Left hindlimb (tissue), 1 donor: ENCODE results near the gene TMEM176B.
A peak's percentile ranks its signal among the peaks of the same experiment; 100 is the strongest.

ENCODE experiments used
- DNase-seq: peaks from one replicate; pipeline ENCODE4 v3.0.0-alpha.2; 2018

The TMEM176B gene

GRCh38 chr7:150799741-150800580 is at the start of gene TMEM176B:
Gene TMEM176B, minus strand, starts transcription at chr7:150800364. Its CDS starts 3,795 bp downstream, at chr7:150796569.
- peak; percentile 63 for DNase-seq

- DNase-seq, result no peak
These were observed 49.1 kb upstream of the TMEM176B start for GRCh38 chr7:150849204-150849775.

- DNase-seq, result no peak
These were observed 48.5 kb upstream of the TMEM176B start for GRCh38 chr7:150848561-150849115.

GRCh38 chr7:150848111-150848510 is 47.9 kb upstream of the TMEM176B start:
- no peak for DNase-seq

- DNase-seq, result no peak
These were observed 47.4 kb upstream of the TMEM176B start for GRCh38 chr7:150847536-150847935.

- no peak for DNase-seq
These were observed 46.3 kb upstream of the TMEM176B start for GRCh38 chr7:150846291-150847115.

- DNase-seq, result peak; percentile 67
These were observed 45.3 kb upstream of the TMEM176B start for GRCh38 chr7:150845421-150845861.

- DNase-seq, result no peak
These were observed 42.6 kb upstream of the TMEM176B start for GRCh38 chr7:150842716-150843115.

- DNase-seq, result no peak
These were observed 41.9 kb upstream of the TMEM176B start for GRCh38 chr7:150842018-150842417.

- DNase-seq, result no peak
These were observed 38.9 kb upstream of the TMEM176B start for GRCh38 chr7:150838965-150839650.

GRCh38 chr7:150835702-150836280 is 35.6 kb upstream of the TMEM176B start:
- DNase-seq, result no peak

- DNase-seq, result no peak
These were observed 34.9 kb upstream of the TMEM176B start for GRCh38 chr7:150835019-150835418.

GRCh38 chr7:150831851-150832250 is 31.7 kb upstream of the TMEM176B start:
- no peak for DNase-seq

GRCh38 chr7:150830937-150831336 is 30.8 kb upstream of the TMEM176B start:
- DNase-seq, result no peak

GRCh38 chr7:150829426-150829825 is 29.3 kb upstream of the TMEM176B start:
- DNase-seq, result no peak

GRCh38 chr7:150828384-150828783 is 28.2 kb upstream of the TMEM176B start:
- DNase-seq, result no peak

GRCh38 chr7:150826061-150826849 is 26.1 kb upstream of the TMEM176B start:
- DNase-seq, result no peak

- no peak for DNase-seq
These were observed 24.4 kb upstream of the TMEM176B start for GRCh38 chr7:150824379-150825177.

GRCh38 chr7:150823484-150824126 is 23.4 kb upstream of the TMEM176B start:
- no peak for DNase-seq

GRCh38 chr7:150823043-150823442 is 22.9 kb upstream of the TMEM176B start:
- DNase-seq, result no peak
